8988T (cell line): ENCODE results near the gene LRMDA.
"Not testable (repeated sequence)": the region's sequence is repeated elsewhere in the genome, so short reads cannot be mapped to it uniquely, and the experiment has no call there.

ENCODE experiments used
- DNase-seq: peaks from one replicate; pipeline ENCODE4 v3.0.0; 2011

LRMDA gene

GRCh38 chr10:76497666-76498065 is 1066.2 kb downstream of the LRMDA start:
- DNase-seq: no peak

DNA sequence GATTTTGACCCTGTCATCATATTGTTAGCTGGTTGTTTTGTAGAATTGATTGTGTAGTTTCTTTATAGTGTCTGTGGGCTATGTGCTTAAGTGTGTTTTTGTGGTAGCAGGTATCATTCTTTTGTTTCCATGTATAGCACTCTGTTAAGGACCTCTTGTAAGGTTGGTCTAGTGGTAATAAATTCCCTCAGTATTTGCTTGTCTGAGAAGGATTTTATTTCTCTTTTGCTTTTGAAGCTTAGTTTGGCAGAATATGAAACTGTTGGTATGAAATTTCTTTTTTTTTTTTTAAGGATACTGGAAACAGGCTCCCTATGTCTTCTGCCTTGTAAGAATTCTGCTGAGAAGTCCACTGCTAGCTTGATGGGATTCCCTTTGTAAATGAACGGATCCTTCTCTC is 1073.4 kb downstream of the LRMDA start:
- DNase-seq: no peak

- DNase-seq: no peak
These were observed 1078.0 kb downstream of the LRMDA start for GRCh38 chr10:76509446-76509845.

GRCh38 chr10:76514321-76514720 is 1082.9 kb downstream of the LRMDA start:
- DNase-seq: no peak

GRCh38 chr10:76514869-76515268 is 1083.4 kb downstream of the LRMDA start:
- no peak for DNase-seq

DNA sequence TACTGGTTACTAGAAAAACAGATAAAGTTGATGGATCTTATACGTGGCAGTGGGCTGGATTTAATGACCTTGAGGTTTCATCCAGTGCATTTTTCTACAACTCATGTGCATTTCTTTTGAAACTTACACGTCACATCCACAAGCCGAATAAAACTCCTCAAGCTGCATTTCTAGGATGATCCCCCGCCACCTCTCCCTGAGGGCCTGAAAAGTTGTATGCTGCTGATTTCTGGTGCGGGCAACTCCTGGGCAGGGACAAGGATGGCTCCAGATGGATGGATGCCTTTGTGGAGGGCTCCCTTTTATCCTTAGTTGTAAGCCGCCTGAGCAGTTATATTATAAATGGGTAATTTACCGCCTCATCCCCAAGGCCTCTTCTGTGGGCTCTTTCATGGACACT is 1091.1 kb downstream of the LRMDA start:
- no peak for DNase-seq

DNA sequence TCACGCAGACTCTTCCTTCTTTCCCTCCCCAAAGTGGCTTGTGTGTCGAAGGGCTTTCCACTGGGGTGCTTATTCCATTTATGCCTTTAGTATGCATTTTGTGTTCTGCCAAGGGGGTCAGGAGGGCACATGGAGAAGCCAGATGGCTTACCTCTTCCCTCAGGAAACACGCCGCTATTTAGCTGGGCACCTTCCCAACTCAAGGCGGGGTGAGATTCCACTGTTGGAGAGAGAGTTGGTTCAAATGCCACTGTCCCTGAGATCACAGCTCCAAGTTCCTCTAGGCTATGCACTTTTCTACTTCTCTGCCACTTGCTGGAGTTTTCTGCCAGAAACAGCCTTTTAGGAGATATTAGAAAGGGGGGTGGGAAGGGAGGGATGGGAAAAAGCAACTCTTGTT is 1091.8 kb downstream of the LRMDA start:
- no peak for DNase-seq

- no peak for DNase-seq
These were observed 1092.4 kb downstream of the LRMDA start for GRCh38 chr10:76523791-76524351.

DNA sequence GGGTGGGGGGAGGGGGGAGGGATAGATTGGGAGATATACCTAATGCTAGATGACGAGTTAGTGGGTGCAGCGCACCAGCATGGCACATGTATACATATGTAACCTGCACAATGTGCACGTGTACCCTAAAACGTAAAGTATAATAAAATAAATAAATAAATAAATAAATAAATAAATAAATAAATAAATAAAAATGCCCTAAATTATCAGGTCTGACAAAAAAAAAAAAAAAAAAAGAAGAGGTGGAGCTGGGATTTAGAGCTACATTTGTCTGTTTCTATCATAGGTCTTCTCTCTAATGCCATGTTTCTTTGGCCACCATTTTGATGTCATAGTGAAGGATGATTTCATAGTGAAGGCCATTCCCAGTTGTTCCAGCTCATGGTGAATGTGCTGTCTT is 1095.4 kb downstream of the LRMDA start:
- not testable (repeated sequence) for DNase-seq

- DNase-seq: no peak
These were observed 1108.9 kb downstream of the LRMDA start for GRCh38 chr10:76540331-76540730.

DNA sequence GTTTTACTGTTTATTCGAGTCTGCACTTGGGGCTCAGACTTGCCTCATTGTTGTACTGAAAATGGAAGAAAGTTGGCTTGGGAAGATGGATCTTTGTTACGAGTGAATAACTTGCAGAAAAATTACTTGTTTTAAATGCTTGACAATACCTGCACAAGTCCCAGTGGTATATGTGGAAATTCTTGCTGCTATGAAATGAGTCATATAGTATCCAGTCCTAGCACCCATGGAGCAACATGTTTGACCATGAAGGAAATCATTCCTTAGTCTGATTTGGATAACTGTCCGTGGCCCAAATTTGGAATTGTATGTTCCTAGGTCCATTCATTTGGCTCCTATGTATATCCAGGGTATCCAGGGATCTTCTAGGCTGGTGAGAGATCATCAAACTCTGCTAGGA is 1109.4 kb downstream of the LRMDA start:
- DNase-seq: no peak

GRCh38 chr10:76541852-76542251 is 1110.4 kb downstream of the LRMDA start:
- no peak for DNase-seq

GRCh38 chr10:76542307-76542930 is 1111.0 kb downstream of the LRMDA start:
- no peak for DNase-seq

DNA sequence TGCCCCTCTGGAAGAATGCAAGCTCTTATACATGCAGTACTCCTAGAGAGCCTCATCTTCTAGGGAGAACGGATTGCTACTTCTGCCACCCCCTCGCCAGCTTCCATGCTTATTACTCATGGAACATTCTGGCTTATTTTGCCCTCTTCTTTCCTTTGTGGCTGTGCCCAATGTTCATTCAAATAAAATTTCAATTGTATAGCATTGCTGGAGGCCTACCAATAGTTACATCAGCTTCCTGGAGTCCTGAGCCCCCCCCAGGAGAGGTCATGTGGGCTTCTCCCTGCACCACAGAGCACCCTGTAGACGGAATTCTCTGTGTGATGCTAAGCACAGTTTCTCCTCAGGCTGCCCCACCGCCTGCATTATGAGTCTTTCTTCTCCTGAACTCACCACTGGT is 1112.2 kb downstream of the LRMDA start:
- DNase-seq: no peak

GRCh38 chr10:76544789-76545188 is 1113.4 kb downstream of the LRMDA start:
- no peak for DNase-seq

DNA sequence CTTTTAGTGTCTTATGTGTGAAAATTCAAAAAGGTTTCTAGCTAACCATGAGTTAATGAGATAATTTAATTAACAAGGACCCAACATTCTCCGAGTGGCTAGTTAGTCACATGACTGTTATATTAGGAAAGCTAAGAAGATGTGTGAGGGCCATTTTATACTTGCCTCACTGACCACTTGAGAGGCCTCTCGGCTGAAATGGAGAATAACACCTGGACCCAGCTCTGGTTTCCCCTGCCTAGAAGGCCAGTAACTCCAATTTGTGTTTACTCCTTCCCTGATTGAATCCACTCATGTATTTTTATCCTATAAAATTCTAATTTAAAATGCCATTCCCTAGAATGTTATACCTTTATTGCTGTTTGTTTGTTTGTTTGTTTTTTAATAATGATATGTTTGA is 1115.0 kb downstream of the LRMDA start:
- no peak for DNase-seq

DNA sequence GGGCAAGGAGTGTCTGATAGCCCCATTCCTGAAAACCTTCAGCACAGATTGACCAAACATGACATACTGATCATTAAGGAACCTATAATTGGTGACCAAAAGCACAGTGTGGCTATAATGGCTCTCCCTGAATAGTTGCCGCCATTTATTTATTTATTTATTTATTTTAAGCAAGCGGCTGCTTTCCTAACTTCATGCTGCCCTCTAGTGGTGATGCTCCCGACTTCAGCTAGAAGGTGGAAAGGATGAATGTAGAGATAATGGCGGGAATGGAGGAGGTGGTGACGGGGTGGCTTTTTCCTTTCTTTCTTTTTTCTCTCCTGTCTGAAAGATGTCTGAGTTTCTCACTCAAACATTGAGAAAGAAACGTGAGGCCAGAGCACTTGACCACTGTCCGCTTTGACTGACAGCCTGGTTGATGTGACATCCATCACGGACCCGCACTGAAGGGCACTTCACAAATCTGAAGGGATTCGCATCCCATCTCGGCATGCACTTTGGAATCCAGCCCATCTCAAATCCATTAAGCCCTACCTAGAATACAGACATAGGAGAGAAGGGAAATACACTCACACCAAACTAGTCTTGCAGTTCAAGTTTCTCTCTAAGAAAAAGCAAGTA is 1116.0 kb downstream of the LRMDA start:
- no peak for DNase-seq

DNA sequence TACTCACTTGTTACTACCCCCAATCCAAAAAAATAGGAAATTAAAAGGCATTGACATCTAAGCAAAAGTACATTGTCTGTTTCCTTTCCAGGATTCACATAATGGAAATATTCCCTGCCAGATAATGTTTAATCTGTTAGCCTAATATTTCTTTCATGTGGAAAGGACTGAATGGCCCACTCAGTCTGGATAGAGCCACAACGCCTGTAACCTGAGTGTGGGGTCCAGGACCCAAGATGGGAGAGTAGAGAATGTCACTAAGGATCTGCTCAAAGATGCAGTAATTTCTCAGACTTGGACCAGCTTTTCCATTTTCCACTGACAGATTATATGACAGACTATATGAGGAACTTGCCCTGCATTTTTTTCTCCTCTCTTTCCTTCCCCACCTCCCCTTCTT is 1117.3 kb downstream of the LRMDA start:
- DNase-seq: no peak

DNA sequence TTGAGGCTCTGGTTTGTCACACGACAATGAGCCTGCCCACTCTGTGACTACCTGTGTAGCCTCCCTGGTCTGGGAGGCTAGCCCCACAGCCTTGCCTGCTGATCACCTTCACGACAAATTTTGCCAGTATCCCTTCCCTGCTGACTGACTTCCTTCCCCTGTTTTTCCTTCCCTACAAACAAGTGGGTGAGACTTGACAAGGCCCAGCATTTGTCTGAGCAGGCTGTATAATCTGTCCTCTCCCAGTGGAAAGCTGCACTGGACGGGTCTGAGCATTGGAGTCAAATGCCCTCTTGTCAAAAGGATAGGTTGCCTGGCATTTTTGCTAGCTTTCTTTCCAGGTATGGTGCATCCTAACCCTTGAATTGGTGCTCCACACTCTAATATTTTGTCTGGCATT is 1117.7 kb downstream of the LRMDA start:
- no peak for DNase-seq

DNA sequence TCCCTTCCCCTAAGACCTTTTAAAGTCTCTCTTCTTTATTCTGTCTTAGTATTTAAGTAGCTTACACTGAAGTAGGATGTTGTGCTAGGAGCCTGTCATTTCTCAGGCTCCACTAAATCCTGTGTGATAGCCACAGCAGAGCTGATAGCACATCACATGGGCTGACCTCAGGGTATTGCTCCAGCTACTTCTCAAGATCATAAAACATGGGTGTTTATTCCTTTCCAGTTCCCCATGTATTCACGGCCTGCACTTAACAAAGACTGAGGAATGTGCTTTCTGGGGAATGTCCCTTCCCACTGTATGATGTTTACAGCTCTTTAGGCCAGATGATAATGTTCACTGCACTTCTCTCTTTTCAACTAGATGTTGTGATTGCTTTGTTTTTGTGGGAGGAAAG is 1119.4 kb downstream of the LRMDA start:
- DNase-seq: no peak

DNA sequence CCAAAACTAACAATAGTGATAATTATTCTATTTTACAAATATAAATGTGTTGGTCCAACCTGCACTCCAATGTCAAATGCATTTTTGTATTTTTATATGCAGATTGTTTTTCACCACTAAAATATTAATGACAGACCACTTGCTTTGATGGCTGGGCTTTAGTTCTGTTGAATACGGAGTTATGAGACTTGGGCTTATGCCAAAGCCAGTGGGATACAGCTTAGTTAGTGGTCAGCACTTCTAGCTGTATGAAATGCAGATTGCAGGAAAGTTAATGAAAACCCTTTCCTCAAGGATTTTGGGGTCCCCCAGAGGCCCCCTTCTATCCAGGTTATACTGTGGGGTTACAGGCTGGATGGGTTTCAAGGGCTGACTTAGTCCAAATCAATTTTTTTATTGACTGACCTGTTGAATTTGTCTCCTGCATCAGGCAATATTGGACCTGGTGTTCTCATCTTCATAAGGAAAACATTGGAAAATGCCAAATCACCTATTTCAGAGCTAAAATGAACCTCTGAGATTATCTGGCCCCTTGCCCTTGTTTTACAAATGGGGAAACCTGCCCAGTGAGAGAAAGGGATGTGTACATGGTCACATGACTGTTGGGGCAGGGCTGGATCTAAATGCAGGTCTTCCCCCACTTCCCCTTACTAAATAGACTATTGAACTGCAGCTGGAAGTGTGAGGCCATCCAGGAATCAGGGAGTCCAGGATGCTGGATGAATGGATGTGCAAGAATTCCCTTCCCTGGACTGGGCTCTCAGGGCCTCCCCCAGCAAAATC is 1120.9 kb downstream of the LRMDA start:
- DNase-seq: no peak

- no peak for DNase-seq
These were observed 1122.0 kb downstream of the LRMDA start for GRCh38 chr10:76553263-76554032.

DNA sequence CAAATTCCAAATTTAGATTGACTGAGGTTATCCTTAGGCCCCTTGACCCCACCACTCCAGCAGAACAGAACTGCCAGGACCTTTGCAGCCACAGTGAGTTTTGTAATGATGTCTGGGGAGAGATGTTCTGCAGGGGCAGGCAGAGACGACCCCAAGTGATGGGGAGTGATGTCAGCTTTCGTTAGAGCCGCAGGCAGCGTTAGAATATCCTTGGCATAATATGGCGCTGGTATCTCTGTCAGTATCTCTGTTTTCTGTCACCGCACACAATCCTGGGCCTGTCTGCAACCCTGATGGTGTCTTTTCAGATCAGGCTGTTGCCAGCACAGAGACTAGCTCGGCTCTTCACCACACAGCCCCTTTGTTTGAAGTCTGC is 1122.6 kb downstream of the LRMDA start:
- DNase-seq: no peak
